ENCODE results near the gene MSX2. TPM values are rescaled to one million over a fixed set of nuclear protein-coding genes. Genes with fewer than 3 reads are reported as not detected.

The MSX2 gene
- polyA plus RNA-seq, 3 donors, result 0.14 TPM; not detected in 2

- H3K27me3 Mint-ChIP-seq (ENCODE audit: low read depth in 3 of 3), result peaks cover 90 to 99% (median 95%) of the 10 kb centered on the region in 3 donors
- Histone ChIP-seq H4K20me1 (ENCODE audit: insufficient read depth, low read length) (no peaks in the 10 kb centered on the region), H3K4me1 (ENCODE audit: control insufficient read depth in 1 of 2, insufficient read depth in 2 of 2, low read length in 2 of 2) (peaks cover 0 to 4% of the 10 kb centered on the region in 2 donors), H3K36me3 (replicated peaks in 1 of 2; ENCODE audit: control insufficient read depth in 1 of 2, insufficient read depth in 2 of 2, low read length in 2 of 2) (no peaks in the 10 kb centered on the region), H2AFZ (ENCODE audit: insufficient read depth, low read depth, low read length, poor library complexity, severe bottlenecking) (no peak overlapping the region), H3K79me2 (ENCODE audit: insufficient read depth, low read length) (no peaks in the 10 kb centered on the region), H3K9ac (ENCODE audit: insufficient read depth, low read length, poor library complexity, severe bottlenecking) (no peak overlapping the region), H3K4me2 (replicated peaks; ENCODE audit: extremely low read depth, low read length, poor library complexity, severe bottlenecking) (no peak overlapping the region), H3K27me3 (ENCODE audit: control insufficient read depth in 2 of 2, insufficient read depth in 2 of 2, low read length in 2 of 2) (peaks cover 79 to 98% of the 10 kb centered on the region in 2 donors), H3K9me3 (replicated peaks in 1 of 2; ENCODE audit: control insufficient read depth in 1 of 2, insufficient read depth in 1 of 2, low read length in 2 of 2) (peaks cover 11 to 62% of the 10 kb centered on the region in 2 donors), H3K27ac (ENCODE audit: low read depth in 1 of 2, low read length in 2 of 2) (no peak overlapping the region), H3K4me3 (replicated peaks in 1 of 3; ENCODE audit: low read depth in 2 of 3, low read length in 3 of 3) (no peak overlapping the region)
- intact Hi-C loops (cut with micrococcal nuclease), result no loop called here
- peaks cover 13% of the 10 kb centered on the region for H3K4me1 Mint-ChIP-seq
- no peak for DNase-seq
- no peak for TF ChIP-seq CTCF (IDR thresholded peaks at IDR 0.05)
- H3K36me3 Mint-ChIP-seq, result peaks cover 8 to 9% of the 10 kb centered on the region in 2 donors
- no peak overlapping the region for H3K27ac Mint-ChIP-seq
- WGBS (ENCODE audit: insufficient coverage), result 24% methylated on average over 2 of the region's 11 CpGs
- H3K4me3 Mint-ChIP-seq, result peak overlapping the region in 1 of 2 donors; percentile 85
- H3K9me3 Mint-ChIP-seq, result peaks cover 9 to 41% (median 30%) of the 10 kb centered on the region in 7 donors
Measured at GRCh38 chr5:174725991-174726601, 1.7 kb downstream of the MSX2 start.

- Histone ChIP-seq H3K4me1 (ENCODE audit: control insufficient read depth in 1 of 2, insufficient read depth in 2 of 2, low read length in 2 of 2) (peaks cover 0 to 4% of the 10 kb centered on the region in 2 donors), H2AFZ (ENCODE audit: insufficient read depth, low read depth, low read length, poor library complexity, severe bottlenecking) (no peak overlapping the region), H4K20me1 (ENCODE audit: insufficient read depth, low read length) (no peaks in the 10 kb centered on the region), H3K9me3 (replicated peaks in 1 of 2; ENCODE audit: control insufficient read depth in 1 of 2, insufficient read depth in 1 of 2, low read length in 2 of 2) (peaks cover 11 to 62% of the 10 kb centered on the region in 2 donors), H3K4me3 (replicated peaks in 1 of 3; ENCODE audit: low read depth in 2 of 3, low read length in 3 of 3) (no peak overlapping the region), H3K27me3 (ENCODE audit: control insufficient read depth in 2 of 2, insufficient read depth in 2 of 2, low read length in 2 of 2) (peaks cover 72 to 98% of the 10 kb centered on the region in 2 donors), H3K36me3 (replicated peaks in 1 of 2; ENCODE audit: control insufficient read depth in 1 of 2, insufficient read depth in 2 of 2, low read length in 2 of 2) (no peaks in the 10 kb centered on the region), H3K4me2 (replicated peaks; ENCODE audit: extremely low read depth, low read length, poor library complexity, severe bottlenecking) (no peak overlapping the region), H3K9ac (ENCODE audit: insufficient read depth, low read length, poor library complexity, severe bottlenecking) (no peak overlapping the region), H3K27ac (ENCODE audit: low read depth in 1 of 2, low read length in 2 of 2) (no peak overlapping the region), H3K79me2 (ENCODE audit: insufficient read depth, low read length) (no peaks in the 10 kb centered on the region)
- Mint-ChIP-seq H3K36me3 (peaks cover 7 to 8% of the 10 kb centered on the region in 2 donors), H3K27me3 (ENCODE audit: low read depth in 3 of 3) (peaks cover 90 to 99% (median 95%) of the 10 kb centered on the region in 3 donors), H3K4me3 (peak overlapping the region in 1 of 2 donors; percentile 85), H3K9me3 (peaks cover 9 to 44% (median 30%) of the 10 kb centered on the region in 7 donors), H3K27ac (no peak overlapping the region), H3K4me1 (peaks cover 13% of the 10 kb centered on the region)
- DNase-seq, result no peak
- TF ChIP-seq CTCF (IDR thresholded peaks at IDR 0.05), result no peak
- intact Hi-C loops (cut with micrococcal nuclease), result no loop called here
- 29% methylated on average over 15 of the region's 21 CpGs for WGBS (ENCODE audit: insufficient coverage)
Measured at GRCh38 chr5:174726916-174727793, 2.8 kb downstream of the MSX2 start.
